ENCODE measurements around the gene KRT6A. TPM values are rescaled to one million over a fixed set of nuclear protein-coding genes. Genes with fewer than 3 reads are reported as not detected.
A peak's percentile ranks its signal among the peaks of the same experiment; 100 is the strongest.
"Not testable (repeated sequence)": the region's sequence is repeated elsewhere in the genome, so short reads cannot be mapped to it uniquely, and the experiment has no call there.

KRT6A gene
- total and polyA plus RNA-seq, 9 of the 15 experiments (the other 6 are each of a cell fraction or from before 2014, with no cell fraction given) = 0.26 TPM; not detected in 8

- ChIA-PET CTCF (ENCODE audit: low intra/inter-chr PET ratio) (no interaction called here), POLR2A (interaction anchor here (1.1 kb wide), 1 partner anchor 217 kb away, joined by 5 read pairs; no protein-coding TSS in a partner anchor)
- 0% methylated on average over 1 of the region's 1 CpG for WGBS (ENCODE audit: insufficient coverage, low coverage, missing lambda C conversion rate)
- ATAC-seq (no peak), FAIRE-seq (no peak), DNase-seq (ENCODE audit: extremely low read depth in 1 of 4, low spot score in 3 of 4) (no peak)
- no peaks in the 10 kb centered on the region for H3K9me1 ChIP-seq (ENCODE audit: control insufficient read depth, insufficient read depth, low read length)
- no peak overlapping the region for H3K27ac ChIP-seq (ENCODE audit: extremely low read depth, low read depth, low read length)
- in situ Hi-C loops (cut with MboI) = no loop called here
- H3K9ac ChIP-seq (ENCODE audit: insufficient read depth in 1 of 2, low read depth in 2 of 2, low read length in 2 of 2) = no peak overlapping the region
- no peaks in the 10 kb centered on the region for H3K4me1 ChIP-seq (replicated peaks in 1 of 2; ENCODE audit: control insufficient read depth in 2 of 2, insufficient read depth in 2 of 2, low read length in 2 of 2)
- TF ChIP-seq, protein P1, sequence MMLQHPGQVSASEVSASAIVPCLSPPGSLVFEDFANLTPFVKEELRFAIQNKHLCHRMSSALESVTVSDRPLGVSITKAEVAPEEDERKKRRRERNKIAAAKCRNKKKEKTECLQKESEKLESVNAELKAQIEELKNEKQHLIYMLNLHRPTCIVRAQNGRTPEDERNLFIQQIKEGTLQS (IDR thresholded peaks at IDR 0.05) = 0 out of 2 replicates have a peak, but pooled peaks have one; percentile 12
- TF ChIP-seq, protein P1 (CRISPR knock-in tag; conservative IDR thresholded peaks at IDR 0.05) = no peak
- no peak for TF ChIP-seq FOXJ3 (CRISPR knock-in tag; IDR thresholded peaks at IDR 0.05)
- H2AFZ ChIP-seq (ENCODE audit: low read depth, low read length) = no peak overlapping the region
- H4K20me1 ChIP-seq (replicated peaks; ENCODE audit: control insufficient read depth, insufficient read depth, low read length) = no peaks in the 10 kb centered on the region; the same call in 1 of the 2 replicates
- intact Hi-C loops (cut with micrococcal nuclease) = no loop called here
- no peak overlapping the region for H3K4me3 ChIP-seq
- H3K27me3 ChIP-seq (ENCODE audit: control insufficient read depth in 2 of 2, insufficient read depth in 2 of 2, low read length in 2 of 2) = peaks cover 12 to 30% of the 10 kb centered on the region in 2 experiments
- no peaks in the 10 kb centered on the region for H3K36me3 ChIP-seq (ENCODE audit: control insufficient read depth, insufficient read depth, low read length)
- no peak overlapping the region for H3K4me2 ChIP-seq (ENCODE audit: insufficient read depth, low read length)
- BruUV-seq (replicated peaks) = no TSS peak
- no peaks in the 10 kb centered on the region for H3K9me3 ChIP-seq (replicated peaks; ENCODE audit: control insufficient read depth, insufficient read depth, low read depth, low read length)
- H3K79me2 ChIP-seq (ENCODE audit: control insufficient read depth, insufficient read depth, low read length) = no peaks in the 10 kb centered on the region
Observed at GRCh38 chr12:52494100-52494499, 1.0 kb upstream of the KRT6A start.

DNA sequence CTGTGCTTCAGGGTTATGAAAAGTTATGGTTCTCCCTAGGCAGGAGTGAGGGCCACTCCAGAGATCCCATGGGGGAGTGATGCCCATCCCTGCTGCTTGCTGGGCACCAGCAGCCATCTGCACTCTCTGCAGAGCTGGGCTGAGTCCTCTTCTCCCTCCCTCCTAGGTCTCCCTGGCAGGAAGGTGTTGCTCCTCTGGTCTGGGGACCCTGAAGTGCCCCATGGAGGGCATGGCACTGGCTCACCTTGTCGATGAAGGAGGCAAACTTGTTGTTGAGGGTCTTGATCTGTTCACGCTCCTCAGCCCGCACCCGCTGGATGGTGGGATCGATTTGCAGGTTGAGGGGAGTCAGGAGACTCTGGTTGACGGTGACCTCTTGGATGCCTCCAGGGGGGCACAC lies 652 bp downstream of the KRT6A start:
- intact Hi-C loops (cut with micrococcal nuclease) = not testable (repeated sequence)
- 0% methylated on average over 1 of the region's 6 CpGs for WGBS (ENCODE audit: insufficient coverage, low coverage, missing lambda C conversion rate)

GRCh38 chr12:52491495-52491894 lies 1.6 kb downstream of the KRT6A start:
- H3K27ac ChIP-seq (ENCODE audit: extremely low read depth, low read depth, low read length); intact Hi-C loops (cut with micrococcal nuclease); H3K9me3 ChIP-seq (replicated peaks; ENCODE audit: control insufficient read depth, insufficient read depth, low read depth, low read length); H3K36me3 ChIP-seq (ENCODE audit: control insufficient read depth, insufficient read depth, low read length); H3K79me2 ChIP-seq (ENCODE audit: control insufficient read depth, insufficient read depth, low read length); CTCF ChIA-PET (ENCODE audit: low intra/inter-chr PET ratio); DNase-seq (ENCODE audit: extremely low read depth in 1 of 4, low spot score in 3 of 4); ATAC-seq; H4K20me1 ChIP-seq (replicated peaks; ENCODE audit: control insufficient read depth, insufficient read depth, low read length); H3K4me1 ChIP-seq (replicated peaks in 1 of 2; ENCODE audit: control insufficient read depth in 2 of 2, insufficient read depth in 2 of 2, low read length in 2 of 2); H3K9ac ChIP-seq (ENCODE audit: insufficient read depth in 1 of 2, low read depth in 2 of 2, low read length in 2 of 2); H3K4me3 ChIP-seq; H3K4me2 ChIP-seq (ENCODE audit: insufficient read depth, low read length); POLR2A ChIA-PET; H2AFZ ChIP-seq (ENCODE audit: low read depth, low read length); H3K9me1 ChIP-seq (ENCODE audit: control insufficient read depth, insufficient read depth, low read length); in situ Hi-C loops (cut with MboI); BruUV-seq (replicated peaks); FAIRE-seq: not testable (repeated sequence)
- H3K27me3 ChIP-seq (ENCODE audit: control insufficient read depth in 2 of 2, insufficient read depth in 2 of 2, low read length in 2 of 2) = peaks cover 12 to 34% of the 10 kb centered on the region in 2 experiments
- 2% methylated on average over 8 of the region's 8 CpGs for WGBS (ENCODE audit: insufficient coverage, low coverage, missing lambda C conversion rate)

More for the DNA sequence above, 652 bp downstream of the KRT6A start:
- H3K9me3 ChIP-seq (replicated peaks; ENCODE audit: control insufficient read depth, insufficient read depth, low read depth, low read length); H4K20me1 ChIP-seq (replicated peaks; ENCODE audit: control insufficient read depth, insufficient read depth, low read length); POLR2A ChIA-PET; H3K4me2 ChIP-seq (ENCODE audit: insufficient read depth, low read length); H3K79me2 ChIP-seq (ENCODE audit: control insufficient read depth, insufficient read depth, low read length); H3K27ac ChIP-seq (ENCODE audit: extremely low read depth, low read depth, low read length); DNase-seq (ENCODE audit: extremely low read depth in 1 of 4, low spot score in 3 of 4); H2AFZ ChIP-seq (ENCODE audit: low read depth, low read length); H3K4me3 ChIP-seq; CTCF ChIA-PET (ENCODE audit: low intra/inter-chr PET ratio); FAIRE-seq; H3K36me3 ChIP-seq (ENCODE audit: control insufficient read depth, insufficient read depth, low read length); BruUV-seq (replicated peaks); ATAC-seq; H3K9me1 ChIP-seq (ENCODE audit: control insufficient read depth, insufficient read depth, low read length); H3K4me1 ChIP-seq (replicated peaks in 1 of 2; ENCODE audit: control insufficient read depth in 2 of 2, insufficient read depth in 2 of 2, low read length in 2 of 2); in situ Hi-C loops (cut with MboI); H3K9ac ChIP-seq (ENCODE audit: insufficient read depth in 1 of 2, low read depth in 2 of 2, low read length in 2 of 2): not testable (repeated sequence)
- peaks cover 12 to 34% of the 10 kb centered on the region in 2 experiments for H3K27me3 ChIP-seq (ENCODE audit: control insufficient read depth in 2 of 2, insufficient read depth in 2 of 2, low read length in 2 of 2)
